ENCODE results near the gene CDH20. TPM values are rescaled to one million over a fixed set of nuclear protein-coding genes. Genes with fewer than 3 reads are reported as not detected.

The CDH20 gene
- total RNA-seq, 1 donor from 2014 or later = 0.24 TPM

DNA sequence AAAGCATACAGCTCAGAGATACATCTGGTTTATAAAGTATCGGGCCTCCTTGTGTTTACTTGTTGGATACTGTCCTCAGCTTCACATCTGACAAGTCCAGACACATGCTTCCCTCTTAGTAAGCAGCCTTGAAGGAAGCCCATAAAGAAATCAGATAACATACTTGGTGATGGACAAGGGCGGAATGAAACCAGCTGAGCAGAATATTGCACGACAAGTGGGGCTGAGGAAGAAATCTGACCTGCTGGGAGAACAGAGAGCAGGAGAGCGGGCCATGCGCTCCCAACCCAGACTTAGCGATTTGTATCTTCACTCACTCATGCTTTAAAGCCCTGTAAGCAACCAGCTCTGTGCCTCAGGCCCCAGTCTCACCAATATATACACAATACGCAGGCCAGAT lies 208.4 kb downstream of the CDH20 start:
- ATAC-seq = no peak
- DNase-seq = no peak
- Histone ChIP-seq H3K4me1 (peaks cover 8% of the 10 kb centered on the region), H3K4me3 (no peak overlapping the region), H3K27me3 (ENCODE audit: low read depth) (no peaks in the 10 kb centered on the region), H3K36me3 (no peaks in the 10 kb centered on the region), H3K9me3 (no peaks in the 10 kb centered on the region), H3K27ac (no peak overlapping the region)
- TF ChIP-seq, protein P1, sequence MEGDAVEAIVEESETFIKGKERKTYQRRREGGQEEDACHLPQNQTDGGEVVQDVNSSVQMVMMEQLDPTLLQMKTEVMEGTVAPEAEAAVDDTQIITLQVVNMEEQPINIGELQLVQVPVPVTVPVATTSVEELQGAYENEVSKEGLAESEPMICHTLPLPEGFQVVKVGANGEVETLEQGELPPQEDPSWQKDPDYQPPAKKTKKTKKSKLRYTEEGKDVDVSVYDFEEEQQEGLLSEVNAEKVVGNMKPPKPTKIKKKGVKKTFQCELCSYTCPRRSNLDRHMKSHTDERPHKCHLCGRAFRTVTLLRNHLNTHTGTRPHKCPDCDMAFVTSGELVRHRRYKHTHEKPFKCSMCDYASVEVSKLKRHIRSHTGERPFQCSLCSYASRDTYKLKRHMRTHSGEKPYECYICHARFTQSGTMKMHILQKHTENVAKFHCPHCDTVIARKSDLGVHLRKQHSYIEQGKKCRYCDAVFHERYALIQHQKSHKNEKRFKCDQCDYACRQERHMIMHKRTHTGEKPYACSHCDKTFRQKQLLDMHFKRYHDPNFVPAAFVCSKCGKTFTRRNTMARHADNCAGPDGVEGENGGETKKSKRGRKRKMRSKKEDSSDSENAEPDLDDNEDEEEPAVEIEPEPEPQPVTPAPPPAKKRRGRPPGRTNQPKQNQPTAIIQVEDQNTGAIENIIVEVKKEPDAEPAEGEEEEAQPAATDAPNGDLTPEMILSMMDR (IDR thresholded peaks at IDR 0.05) = no peak
- intact Hi-C loops (cut with DNase I) = no loop called here

DNA sequence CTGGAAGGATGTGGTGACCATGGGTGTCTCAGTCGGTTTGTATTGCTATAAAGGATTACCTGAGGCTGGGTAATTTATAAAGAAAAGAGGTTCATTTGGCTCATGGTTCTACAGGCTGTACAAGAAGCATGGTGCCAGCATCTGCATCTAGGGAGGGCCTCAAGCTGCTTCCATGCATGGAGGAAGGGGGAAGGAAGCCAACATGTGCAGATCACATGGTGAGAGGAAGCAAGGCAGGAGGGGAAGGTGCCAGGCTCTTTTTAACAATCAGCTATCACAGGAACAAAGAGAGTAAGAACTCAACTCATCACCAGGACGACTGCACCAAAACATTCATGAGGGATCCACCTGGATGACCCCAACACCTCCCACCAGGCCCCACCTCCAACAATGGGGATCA lies 209.4 kb downstream of the CDH20 start:
- ATAC-seq (no peak), DNase-seq (no peak)
- Histone ChIP-seq H3K4me3 (no peak overlapping the region), H3K27ac (no peak overlapping the region), H3K4me1 (peaks cover 8% of the 10 kb centered on the region), H3K9me3 (no peaks in the 10 kb centered on the region), H3K36me3 (no peaks in the 10 kb centered on the region), H3K27me3 (ENCODE audit: low read depth) (no peaks in the 10 kb centered on the region)
- TF ChIP-seq, protein P1 (IDR thresholded peaks at IDR 0.05) = no peak
- intact Hi-C loops (cut with DNase I) = no loop called here

DNA sequence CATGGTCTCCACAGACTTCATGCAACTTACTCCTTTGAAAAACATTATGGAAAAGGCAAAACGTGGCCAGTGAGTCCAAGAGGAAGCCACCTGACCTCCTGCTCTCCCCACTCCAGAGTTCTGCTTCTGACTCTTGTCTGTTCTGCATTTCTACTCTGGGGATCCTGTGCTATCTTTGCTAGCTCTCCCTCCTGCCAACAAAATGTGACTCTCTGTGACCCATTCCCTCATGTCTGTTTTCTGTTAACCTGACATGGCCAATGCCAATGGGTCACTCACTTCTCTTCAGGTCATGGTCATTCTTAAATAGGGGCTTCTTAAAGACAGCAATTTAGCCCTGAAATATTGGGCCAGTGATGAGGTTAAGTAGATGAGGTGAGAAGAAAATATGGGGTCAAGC lies 210.3 kb downstream of the CDH20 start:
- Histone ChIP-seq H3K9me3 (no peaks in the 10 kb centered on the region), H3K36me3 (no peaks in the 10 kb centered on the region), H3K27ac (no peak overlapping the region), H3K27me3 (ENCODE audit: low read depth) (no peaks in the 10 kb centered on the region), H3K4me3 (no peak overlapping the region), H3K4me1 (peaks cover 8% of the 10 kb centered on the region)
- ATAC-seq (no peak), DNase-seq (no peak)
- TF ChIP-seq, protein P1 (IDR thresholded peaks at IDR 0.05) = no peak
- intact Hi-C loops (cut with DNase I) = no loop called here

DNA sequence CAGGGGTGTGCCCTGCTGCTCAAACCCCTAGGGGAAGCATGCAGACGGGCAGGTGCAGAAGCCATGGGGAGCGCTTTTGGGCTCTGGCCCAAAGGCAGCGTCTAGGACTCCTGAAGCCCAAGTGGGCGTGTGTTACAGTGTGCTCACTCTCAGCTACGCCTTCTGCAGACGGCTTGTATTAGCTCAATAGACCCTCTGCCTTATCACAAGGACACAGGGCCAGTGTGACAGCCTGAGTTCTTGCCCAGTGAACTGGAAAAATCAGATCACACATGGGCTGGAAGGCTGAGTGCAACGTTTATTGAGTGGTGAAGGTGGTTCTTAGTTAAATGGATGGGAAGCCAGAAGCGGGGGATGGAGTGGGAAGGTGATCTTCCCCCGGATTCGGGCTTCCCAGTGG lies 210.9 kb downstream of the CDH20 start:
- ATAC-seq = no peak
- Histone ChIP-seq H3K36me3 (no peaks in the 10 kb centered on the region), H3K4me3 (no peak overlapping the region), H3K27ac (no peak overlapping the region), H3K9me3 (no peaks in the 10 kb centered on the region), H3K27me3 (ENCODE audit: low read depth) (no peaks in the 10 kb centered on the region), H3K4me1 (peaks cover 8% of the 10 kb centered on the region)
- DNase-seq = no peak
- intact Hi-C loops (cut with DNase I) = no loop called here
- TF ChIP-seq, protein P1 (IDR thresholded peaks at IDR 0.05) = no peak

DNA sequence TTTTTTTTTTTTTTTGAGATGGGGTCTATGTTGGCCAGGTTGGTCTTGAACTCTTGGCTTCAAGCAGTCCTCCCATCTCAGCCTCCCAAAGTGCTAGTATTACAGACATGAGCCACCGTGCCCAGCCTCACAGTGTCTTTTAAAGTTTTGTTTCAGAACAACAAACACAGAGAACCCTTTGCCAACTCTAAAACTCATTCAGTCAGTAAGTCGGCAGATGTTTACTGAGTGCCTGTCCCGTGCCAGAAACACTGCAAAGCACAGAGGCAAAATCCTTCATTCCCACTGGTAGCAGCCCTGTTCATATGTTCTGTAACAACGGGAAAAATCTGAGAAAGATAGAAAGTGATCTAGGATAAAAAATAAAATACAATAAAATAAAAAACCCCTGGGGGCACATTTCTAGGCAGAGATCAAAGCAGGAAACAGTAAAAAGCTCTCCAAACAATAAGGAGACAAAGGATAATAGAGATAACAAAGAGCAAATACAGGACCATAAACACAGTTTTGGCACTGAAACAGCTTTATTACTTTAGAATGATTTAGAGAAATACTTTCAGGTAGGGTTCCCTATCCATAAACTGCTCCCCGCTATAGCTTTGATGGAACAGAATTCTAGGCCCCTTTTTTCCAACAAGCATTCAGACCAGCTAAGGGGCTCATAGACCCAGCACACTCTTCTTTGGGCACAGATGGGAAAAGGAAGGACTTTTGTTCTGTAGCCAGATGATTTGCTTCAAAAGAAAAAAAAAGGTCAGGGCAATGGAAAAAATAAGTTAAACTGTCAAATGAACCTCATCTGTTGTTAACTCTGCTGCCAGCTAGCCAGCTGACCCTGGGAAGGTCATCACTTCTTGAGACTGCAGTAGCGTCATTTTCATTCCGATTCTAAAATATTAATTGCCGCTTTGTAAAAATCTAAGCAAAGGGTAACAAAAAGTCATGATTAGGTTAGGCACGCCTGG lies 212.3 kb downstream of the CDH20 start:
- H3K4me1 ChIP-seq = peaks cover 8% of the 10 kb centered on the region
- DNase-seq = no peak
- H3K9me3 ChIP-seq = no peaks in the 10 kb centered on the region
- H3K27ac ChIP-seq = no peak overlapping the region
- intact Hi-C loops (cut with DNase I) = no loop called here
- H3K27me3 ChIP-seq (ENCODE audit: low read depth) = no peaks in the 10 kb centered on the region
- TF ChIP-seq, protein P1 (IDR thresholded peaks at IDR 0.05) = no peak
- ATAC-seq = no peak
- H3K36me3 ChIP-seq = no peaks in the 10 kb centered on the region
- H3K4me3 ChIP-seq = no peak overlapping the region

All from lower lobe of right lung (tissue), 2 donors.